Neural progenitor cell (in vitro differentiated cells): ENCODE measurements around the gene C6orf163.

Experiments used
- CTCF ChIP-seq: fragments of 200-600 bp; sonication (generic); IDR thresholded peaks from 2 replicates; pipeline ENCODE4 v1.5.1; 2017; ENCODE audit warnings: antibody characterized with exemption, mild to moderate bottlenecking
- EZH2 ChIP-seq: fragments of 200-600 bp; sonication (generic); IDR thresholded peaks from 2 replicates; pipeline ENCODE4 v1.6.1; 2017; ENCODE audit warnings: antibody characterized with exemption, mild to moderate bottlenecking, moderate library complexity
- EZH2phosphoT487 ChIP-seq: fragments of 200-600 bp; sonication (generic); IDR thresholded peaks from 2 replicates; pipeline ENCODE4 v1.6.1; 2017; ENCODE audit warnings: antibody characterized with exemption

- no peak for TF ChIP-seq CTCF
- TF ChIP-seq EZH2, result no peak
- TF ChIP-seq EZH2phosphoT487, result no peak
Measured at GRCh38 chr6:87349896-87350295, 5.3 kb downstream of the C6orf163 start.
